ENCODE results near the gene SNCG.

DNA sequence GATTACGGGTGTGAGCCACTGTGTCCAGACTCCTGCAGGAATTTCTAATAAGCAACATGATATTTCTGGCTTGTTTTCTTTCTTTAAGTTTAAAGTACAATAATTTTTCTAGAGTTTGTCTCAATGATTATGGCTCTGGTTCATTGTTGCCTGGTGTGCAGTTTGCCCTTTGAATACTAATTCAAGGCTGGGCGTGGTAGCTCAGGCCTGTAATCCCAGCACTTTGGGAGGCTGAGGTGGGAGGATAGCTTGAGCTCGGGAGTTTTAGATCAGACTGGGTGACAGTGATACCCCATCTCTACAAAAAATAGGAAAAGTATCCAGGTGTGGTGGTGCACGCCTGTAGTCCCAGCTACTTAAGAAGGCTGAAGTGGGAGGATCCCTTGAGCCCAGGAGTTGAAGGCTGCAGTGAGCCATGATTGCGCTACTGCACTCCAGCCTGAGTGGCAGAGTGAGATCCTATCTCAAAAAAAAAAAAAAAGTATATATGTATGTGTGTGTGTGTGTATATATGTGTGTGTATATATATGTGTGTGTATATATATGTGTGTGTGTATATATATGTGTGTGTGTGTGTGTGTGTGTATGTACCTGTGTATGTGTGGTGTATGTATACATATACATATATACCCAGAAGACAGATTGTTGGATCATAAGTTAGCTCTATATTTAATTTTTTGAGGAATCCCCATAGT, 18.1 kb downstream of the SNCG start:
- TF ChIP-seq POLR2AphosphoS5 (IDR thresholded peaks at IDR 0.05; ENCODE audit: low read depth) (no peak), CREB1 (CRISPR knock-in tag; IDR thresholded peaks at IDR 0.05; ENCODE audit: low read depth) (no peak), REST (IDR thresholded peaks at IDR 0.05; ENCODE audit: unreplicated experiment) (no peak), ZNF114 (CRISPR knock-in tag; IDR thresholded peaks at IDR 0.05) (no peak), EZH2 (IDR thresholded peaks at IDR 0.05; ENCODE audit: low read depth, unreplicated experiment) (no peak), EZH2phosphoT487 (IDR thresholded peaks at IDR 0.05; ENCODE audit: unreplicated experiment) (no peak), JUNB (IDR thresholded peaks at IDR 0.05; ENCODE audit: unreplicated experiment) (no peak), NANOG (IDR thresholded peaks at IDR 0.05; ENCODE audit: borderline replicate concordance) (no peak), ZNF462 (CRISPR knock-in tag; IDR thresholded peaks at IDR 0.05) (no peak), STAT1 (IDR thresholded peaks at IDR 0.05; ENCODE audit: unreplicated experiment) (no peak), ZNF331 (CRISPR knock-in tag; IDR thresholded peaks at IDR 0.05; ENCODE audit: low read depth) (no peak)
- TF ChIP-seq, protein P1, sequence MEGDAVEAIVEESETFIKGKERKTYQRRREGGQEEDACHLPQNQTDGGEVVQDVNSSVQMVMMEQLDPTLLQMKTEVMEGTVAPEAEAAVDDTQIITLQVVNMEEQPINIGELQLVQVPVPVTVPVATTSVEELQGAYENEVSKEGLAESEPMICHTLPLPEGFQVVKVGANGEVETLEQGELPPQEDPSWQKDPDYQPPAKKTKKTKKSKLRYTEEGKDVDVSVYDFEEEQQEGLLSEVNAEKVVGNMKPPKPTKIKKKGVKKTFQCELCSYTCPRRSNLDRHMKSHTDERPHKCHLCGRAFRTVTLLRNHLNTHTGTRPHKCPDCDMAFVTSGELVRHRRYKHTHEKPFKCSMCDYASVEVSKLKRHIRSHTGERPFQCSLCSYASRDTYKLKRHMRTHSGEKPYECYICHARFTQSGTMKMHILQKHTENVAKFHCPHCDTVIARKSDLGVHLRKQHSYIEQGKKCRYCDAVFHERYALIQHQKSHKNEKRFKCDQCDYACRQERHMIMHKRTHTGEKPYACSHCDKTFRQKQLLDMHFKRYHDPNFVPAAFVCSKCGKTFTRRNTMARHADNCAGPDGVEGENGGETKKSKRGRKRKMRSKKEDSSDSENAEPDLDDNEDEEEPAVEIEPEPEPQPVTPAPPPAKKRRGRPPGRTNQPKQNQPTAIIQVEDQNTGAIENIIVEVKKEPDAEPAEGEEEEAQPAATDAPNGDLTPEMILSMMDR (conservative IDR thresholded peaks at IDR 0.05; ENCODE audit: low read depth in 2 of 2): no peak
